NCI-H2196 treated with DMSO at 0.1 percent for 48 hours (cell line): Measurements from ENCODE around the gene SAMM50.

Experiments
- DNase-seq: peaks from one replicate; lab custom pipeline; 2025; ENCODE audit not compliant: unreplicated experiment; lab: John Stamatoyannopoulos, UW

The SAMM50 gene

GRCh38 chr22:43945632-43946383, 9.4 kb upstream of the SAMM50 start:
- peak; percentile 46 for DNase-seq

- DNase-seq: no peak
Measured at GRCh38 chr22:43946384-43946667, 8.9 kb upstream of the SAMM50 start.

GRCh38 chr22:43948836-43949406, 6.3 kb upstream of the SAMM50 start:
- DNase-seq: no peak

GRCh38 chr22:43951391-43951790, 3.9 kb upstream of the SAMM50 start:
- DNase-seq: no peak

- no peak for DNase-seq
Measured at GRCh38 chr22:43951966-43952365, 3.3 kb upstream of the SAMM50 start.

- DNase-seq: no peak
Measured at GRCh38 chr22:43953988-43954785, 1.1 kb upstream of the SAMM50 start.

GRCh38 chr22:43955883-43956782, 891 bp downstream of the SAMM50 start:
- no peak for DNase-seq

- peak; percentile 9 for DNase-seq
Measured at GRCh38 chr22:43956805-43957463, 1.7 kb downstream of the SAMM50 start.

GRCh38 chr22:43957871-43958270, 2.6 kb downstream of the SAMM50 start:
- no peak for DNase-seq

- DNase-seq: peak; percentile 1
Measured at GRCh38 chr22:43964314-43964857, 9.1 kb downstream of the SAMM50 start.

- no peak for DNase-seq
Measured at GRCh38 chr22:43967069-43967468, 11.8 kb downstream of the SAMM50 start.

- no peak for DNase-seq
Measured at GRCh38 chr22:43968614-43969013, 13.4 kb downstream of the SAMM50 start.

- no peak for DNase-seq
Measured at GRCh38 chr22:43969021-43969878, 14.0 kb downstream of the SAMM50 start.

GRCh38 chr22:43969989-43970755, 14.9 kb downstream of the SAMM50 start:
- DNase-seq: no peak

GRCh38 chr22:43971112-43971511, 15.9 kb downstream of the SAMM50 start:
- DNase-seq: no peak

- no peak for DNase-seq
Measured at GRCh38 chr22:43972931-43973462, 17.8 kb downstream of the SAMM50 start.

GRCh38 chr22:43974028-43974545, 18.8 kb downstream of the SAMM50 start:
- DNase-seq: no peak

GRCh38 chr22:43975041-43975440, 19.8 kb downstream of the SAMM50 start:
- no peak for DNase-seq
